ELF-1 (cell line): ENCODE data around the gene CKLF.
"Not testable (repeated sequence)": the region's sequence is repeated elsewhere in the genome, so short reads cannot be mapped to it uniquely, and the experiment has no call there.

Experiments
- DNase-seq: peaks from one replicate; pipeline ENCODE4 v3.0.0-alpha.2; 2016; ENCODE audit warnings: low read depth, low spot score

The CKLF gene

DNA sequence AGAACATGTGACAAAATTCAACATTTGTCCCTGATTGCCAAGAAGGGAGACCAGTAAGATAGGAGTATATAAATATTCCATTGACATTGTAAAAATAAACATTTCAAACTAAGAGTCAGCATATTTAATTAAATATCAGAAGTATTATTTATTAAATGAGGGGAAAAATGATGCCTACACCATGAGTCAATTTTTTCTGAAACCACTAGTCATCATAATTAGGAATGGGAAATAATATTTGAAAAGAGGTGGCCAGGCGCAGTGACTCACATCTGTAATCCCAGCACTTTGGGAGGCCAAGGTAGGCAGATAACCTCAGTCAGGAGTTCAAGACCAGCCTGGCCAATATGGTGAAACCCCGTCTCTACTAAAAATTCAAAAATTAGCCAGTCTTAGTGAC, 16.0 kb downstream of the CKLF start:
- DNase-seq, result no peak

DNA sequence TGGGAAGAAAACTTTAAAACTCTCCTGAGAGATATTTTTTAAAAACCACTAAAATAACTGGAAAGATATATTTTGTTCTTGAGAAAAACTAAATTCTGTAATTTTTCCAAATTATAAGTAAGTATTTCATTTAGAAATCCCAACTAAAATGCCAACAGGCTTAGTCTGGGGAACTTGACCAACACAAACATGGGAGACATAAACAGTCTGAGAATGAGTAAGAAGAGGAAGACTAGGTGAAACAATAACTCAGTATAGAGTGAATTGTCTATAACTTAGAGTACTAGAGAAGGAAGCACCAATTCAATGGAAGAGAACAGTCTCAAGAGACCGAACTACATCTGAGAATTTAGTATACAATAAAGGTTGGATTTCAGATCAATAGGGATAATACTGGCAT, 16.8 kb downstream of the CKLF start:
- DNase-seq, result no peak

DNA sequence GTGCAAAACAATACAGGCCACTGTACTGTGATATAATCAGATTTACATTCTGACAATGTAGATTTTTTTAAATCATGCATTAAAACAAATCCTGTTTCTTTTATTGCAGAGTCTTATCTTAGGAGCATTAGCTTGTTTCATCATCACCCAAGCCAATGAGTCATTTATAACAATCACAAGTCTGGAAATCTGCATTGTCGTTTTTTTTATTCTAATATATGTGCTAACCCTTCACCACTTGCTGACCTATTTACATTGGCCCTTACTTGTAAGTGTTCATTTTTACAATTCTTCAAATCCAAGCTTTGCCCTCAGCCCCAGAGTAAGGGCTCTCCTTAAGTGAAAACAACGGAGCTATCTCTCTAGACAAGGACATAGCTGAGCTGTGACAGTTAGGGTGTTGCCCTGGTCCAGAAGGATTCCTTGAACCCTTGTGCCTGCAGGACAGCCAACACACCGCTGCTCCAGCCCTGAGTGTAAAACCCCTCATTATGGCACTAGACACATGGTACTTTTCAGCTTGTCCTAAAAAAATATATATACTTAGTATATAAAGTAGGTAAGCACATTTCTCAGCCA, 17.5 kb downstream of the CKLF start:
- no peak for DNase-seq

DNA sequence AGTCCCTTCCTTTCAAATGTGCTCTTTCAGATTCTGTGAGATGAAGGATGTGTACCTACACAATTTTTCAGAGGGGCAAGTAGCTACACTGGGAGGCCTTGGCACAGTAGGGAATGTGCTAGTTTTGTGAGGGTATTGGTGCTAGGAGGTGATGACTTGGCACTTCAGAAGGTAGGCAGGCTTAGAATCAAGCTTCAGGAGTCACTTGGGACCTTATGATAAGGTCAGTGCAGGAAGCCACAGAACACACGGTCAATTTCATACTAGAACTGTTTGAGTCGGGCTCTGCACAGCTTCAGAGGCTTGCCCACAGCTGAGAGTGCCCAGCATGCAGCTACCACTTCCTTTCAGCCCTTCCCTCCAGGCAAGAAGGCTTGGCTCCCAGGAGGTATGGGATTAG, 20.0 kb downstream of the CKLF start:
- no peak for DNase-seq

DNA sequence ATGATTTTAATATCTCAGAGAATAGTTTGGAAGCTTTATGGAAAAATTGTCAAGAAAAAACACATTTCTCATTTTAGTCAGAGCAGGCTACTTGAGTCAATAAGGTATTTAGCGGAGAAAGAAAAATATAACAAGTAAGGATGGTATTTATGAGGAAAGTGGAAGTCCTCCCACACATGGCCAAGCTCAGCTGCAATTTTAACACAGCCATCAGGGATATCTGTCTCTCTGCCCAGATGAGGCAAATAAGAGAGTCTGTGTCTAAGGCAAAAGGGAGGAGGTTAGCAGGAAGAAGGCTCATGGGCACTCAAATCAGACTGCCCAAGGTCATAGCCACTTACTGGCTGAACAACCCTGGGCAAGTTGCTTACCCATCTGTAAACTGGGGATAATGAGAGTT, 21.7 kb downstream of the CKLF start:
- DNase-seq, result no peak

DNA sequence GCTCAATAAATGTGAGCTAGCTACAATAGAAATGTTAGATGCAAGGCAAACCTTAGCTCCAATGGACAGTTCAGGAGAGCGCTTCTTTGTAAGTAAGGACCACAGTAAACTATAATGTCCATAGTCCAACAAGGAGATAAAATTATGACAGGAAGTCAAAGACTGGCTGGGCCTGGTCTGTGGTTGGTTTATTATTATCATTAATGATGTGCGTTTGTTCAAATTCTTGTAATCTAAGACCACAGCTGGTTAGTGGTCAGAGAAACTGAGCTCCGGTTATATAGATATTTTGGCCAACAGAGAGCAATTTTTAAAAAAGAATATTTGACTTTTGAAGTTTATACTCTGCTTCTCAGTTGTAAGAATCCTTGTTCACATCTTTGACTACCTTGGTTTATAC, 22.2 kb downstream of the CKLF start:
- no peak for DNase-seq

DNA sequence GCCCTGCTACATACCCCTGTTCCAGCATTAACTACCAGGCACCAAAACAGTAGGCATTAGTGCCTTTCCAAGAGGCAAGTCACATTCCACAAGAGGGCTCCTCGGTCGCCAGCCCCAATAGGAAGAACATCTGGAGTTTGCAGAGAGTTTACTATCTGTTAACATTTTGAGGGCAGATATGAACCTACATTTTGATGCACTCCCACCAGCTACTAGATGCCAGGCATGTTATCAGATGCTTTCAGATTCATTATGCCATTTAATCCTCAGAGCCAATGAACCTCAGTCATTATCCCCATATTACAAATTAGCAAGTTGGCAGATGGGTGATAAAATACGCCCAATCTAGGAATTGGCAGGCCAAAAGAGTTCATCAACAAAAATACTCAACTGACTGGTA, 22.7 kb downstream of the CKLF start:
- no peak for DNase-seq

DNA sequence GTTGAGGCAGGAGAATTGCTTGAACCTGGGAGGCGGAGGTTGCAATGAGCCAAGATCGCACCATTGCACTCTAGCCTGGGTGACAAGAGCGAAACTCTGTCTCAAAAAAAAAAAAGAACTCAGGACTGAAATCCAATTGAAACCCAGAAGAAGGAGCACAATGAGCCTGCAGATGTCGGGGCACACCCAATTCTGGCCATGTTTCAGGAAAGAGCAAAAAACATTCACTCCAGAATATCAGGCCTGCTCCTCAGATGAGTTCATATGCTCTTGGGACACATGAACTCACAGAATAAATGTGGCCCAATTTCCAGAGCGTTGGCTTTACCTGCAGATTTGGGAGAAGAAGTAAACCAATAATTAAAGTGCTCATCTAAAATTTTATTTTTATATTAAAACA, 23.9 kb downstream of the CKLF start:
- no peak for DNase-seq

DNA sequence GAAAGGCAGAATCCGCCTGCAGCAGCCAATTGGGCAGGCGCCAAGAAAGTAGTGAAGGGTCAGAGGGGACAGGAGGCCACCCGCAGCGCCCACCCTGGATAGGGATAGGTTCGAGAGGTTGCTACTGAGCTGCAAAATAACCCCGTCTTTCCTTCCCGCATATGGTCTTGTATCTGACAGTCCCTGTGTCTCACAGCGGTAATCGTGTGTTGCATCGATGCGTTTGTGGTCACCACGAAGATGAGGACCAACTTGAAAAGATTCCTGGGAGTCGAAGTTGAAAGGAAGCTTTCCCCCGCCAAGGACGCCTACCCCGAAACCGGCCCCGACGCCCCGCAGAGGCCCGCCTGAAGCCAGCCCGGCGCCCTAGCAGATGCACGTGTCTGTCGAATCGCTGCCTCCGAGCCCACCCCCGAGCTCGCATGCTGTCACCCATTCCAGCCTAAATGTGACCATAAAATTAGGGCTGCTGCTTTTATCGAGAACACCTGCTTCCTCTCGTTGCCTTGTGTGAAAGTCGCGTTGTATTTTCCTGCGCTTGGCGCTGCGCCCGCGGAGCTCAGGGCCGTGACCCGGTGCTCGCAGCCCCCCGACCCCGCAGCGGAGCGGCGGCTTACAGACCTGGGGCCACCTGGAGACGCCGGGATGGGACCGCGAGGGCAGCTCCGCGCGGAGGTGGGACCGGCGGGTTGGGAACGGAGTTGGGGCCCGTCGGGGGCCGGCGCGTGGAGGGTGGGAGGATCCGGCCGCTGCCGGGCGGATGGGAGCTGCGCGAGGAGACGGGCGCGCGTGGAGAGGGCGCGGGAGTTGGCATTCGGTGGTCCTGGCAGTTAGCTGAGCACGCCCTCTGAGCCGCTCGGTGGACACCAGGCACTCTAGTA, 26.5 kb downstream of the CKLF start, which contains the start of gene CMTM2:
Gene CMTM2, plus strand, starts transcription at position 813 of the 881 bp plus-strand sequence. CDS start 145 bp downstream, outside the sequence.
- no peak for DNase-seq

DNA sequence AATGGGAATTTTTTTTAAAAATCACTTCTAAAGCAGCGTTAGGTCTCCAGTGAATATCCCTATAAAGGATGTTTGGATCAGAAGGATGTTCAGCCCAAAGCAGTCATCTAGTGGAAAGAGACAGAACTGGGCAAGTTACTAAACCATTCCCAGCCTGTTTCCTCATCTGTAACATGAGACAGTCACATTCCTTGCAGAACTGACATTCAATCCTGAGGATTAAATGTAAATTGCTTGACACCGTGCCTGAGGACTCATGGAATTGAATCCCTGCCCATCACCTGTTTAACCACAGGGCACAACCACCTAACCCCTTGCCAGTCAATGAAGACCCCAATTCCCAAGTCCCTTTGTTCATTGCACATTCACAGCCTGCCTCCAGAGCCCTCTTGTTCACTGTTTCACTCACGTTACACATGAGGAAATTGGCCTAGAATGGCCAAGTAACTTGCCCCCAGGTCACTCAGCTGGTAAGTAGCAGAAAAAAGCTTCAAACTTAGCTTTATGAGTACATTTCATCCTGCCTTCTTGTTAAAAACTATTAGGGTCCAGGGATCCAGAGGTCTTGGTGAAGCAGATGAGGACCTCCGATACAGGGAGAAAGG, 28.3 kb downstream of the CKLF start:
- DNase-seq, result peak; percentile 39

DNA sequence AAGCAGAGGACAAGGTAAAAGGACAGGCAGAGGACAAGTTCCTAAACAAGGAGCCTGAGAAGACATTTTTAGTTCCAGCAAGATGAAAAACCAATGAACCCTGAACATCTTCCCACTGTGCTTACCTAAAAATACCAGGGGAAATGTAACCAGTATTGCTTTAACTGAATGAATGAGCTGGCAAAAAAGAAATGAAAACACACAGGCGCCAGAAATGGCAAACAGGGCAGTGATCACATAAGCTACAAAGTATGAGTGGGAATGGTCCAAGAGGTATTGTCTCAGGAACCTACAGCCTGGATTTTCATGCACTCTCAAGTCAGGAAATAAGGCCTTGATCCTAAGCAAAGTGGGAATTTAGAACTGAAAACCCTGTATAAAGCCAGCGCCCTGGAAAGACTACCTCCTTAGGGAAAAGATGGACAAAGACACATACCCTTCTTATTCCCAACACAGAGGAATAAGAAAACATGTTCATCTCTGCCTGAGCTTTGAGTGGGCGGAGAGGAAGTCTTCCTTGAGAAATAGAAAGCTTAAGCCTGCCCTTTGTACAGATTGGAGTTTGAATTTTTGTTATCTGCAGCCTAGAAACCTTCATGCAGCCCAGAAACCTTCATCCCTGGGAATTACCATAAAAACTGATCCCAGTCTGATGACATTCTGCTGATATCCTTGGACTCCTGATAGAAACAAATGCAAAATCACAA, 29.0 kb downstream of the CKLF start:
- DNase-seq, result no peak

DNA sequence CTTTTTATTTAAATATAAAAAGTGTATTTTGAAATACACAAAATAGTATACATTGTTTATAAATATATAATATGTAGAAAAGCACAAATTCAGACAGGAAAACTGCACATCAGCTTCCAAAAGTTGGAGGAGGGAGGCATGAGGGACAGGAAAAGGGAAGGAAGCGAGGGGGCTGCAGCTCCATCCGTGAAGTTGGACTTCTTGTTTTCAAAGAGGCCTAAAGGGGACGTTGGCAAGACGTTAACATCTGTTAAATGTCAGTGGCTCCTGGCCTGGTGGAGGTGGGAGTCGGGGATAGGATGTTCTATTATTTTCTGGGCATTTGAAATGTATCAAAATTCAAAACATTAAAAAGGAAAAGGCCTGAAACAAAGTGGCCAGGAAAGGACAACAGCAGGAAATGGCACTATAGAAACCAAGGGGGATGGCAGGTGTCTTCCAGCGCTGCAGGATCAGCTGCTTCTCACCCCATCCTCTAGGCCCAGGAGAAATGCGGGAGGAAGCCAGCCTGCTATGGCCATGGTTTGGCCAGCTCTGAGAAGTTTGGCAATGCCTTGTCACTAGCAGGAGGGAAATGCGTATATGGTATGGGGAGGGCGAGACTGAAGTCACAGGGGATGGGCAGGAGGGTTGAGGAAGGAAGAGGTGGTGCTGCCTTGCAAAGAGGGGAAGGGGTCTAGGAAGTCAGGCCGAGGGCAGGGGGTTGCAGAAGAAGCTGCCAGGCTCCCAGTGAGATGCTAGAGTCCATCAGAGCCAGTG, 33.3 kb downstream of the CKLF start:
- no peak for DNase-seq

DNA sequence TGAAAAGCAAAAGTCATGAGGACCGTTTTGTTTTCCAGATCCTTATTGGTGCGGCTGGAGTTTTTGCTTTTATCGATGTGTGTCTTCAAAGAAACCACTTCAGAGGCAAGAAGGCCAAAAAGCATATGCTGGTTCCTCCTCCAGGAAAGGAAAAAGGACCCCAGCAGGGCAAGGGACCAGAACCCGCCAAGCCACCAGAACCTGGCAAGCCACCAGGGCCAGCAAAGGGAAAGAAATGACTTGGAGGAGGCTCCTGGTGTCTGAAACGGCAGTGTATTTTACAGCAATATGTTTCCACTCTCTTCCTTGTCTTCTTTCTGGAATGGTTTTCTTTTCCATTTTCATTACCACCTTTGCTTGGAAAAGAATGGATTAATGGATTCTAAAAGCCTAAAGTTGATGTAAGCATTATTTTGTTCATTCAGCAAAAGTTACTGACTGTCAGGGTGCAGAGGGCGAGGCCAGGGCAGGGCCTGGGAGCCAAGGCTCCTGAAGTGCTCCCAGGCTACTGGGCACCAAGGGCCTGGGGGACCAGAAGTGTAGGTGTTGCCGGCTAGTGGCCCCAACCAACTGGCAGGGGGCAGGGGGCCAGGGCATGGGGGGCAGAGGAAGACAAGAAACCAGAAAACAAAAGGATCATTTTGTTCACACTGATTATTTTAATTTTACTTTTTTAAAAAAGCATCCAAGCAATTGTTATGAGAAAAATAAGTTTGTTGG, 35.7 kb downstream of the CKLF start:
- no peak for DNase-seq

DNA sequence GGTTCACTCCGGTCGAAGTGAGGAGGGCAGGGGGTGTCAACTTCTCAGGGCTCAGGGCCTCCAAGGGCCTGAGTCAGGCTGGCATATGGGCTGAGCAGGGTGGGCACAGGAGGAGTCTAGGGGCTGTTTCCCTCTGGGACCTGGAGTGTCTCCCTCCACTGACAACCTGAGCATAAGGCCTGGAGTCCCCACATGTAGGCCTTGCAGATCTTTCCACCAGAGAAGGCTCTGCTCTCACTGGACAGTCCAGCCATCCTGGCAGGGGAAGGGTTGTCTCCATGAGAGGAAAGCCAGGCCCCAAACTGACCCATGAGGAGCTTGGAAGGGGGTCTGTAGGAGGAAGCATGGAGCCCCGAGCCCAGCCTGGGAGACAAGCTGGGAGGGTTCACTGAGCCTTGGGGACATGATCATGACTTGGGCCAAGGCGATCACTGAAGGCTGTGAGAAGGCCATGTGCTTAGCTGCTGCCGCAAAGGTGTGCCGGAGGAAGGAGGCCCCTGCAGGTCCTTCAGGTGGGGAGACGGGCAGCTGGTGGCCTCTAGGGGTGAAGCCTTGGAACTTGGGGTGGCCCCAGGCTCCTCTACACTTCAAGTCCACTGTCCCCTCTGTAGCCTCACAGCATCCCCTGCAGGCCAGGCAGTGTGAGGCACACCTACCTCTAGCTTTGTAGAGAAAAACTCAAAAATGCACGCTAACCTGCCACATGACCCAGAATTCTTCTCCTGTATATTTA, 36.8 kb downstream of the CKLF start:
- DNase-seq, result no peak

DNA sequence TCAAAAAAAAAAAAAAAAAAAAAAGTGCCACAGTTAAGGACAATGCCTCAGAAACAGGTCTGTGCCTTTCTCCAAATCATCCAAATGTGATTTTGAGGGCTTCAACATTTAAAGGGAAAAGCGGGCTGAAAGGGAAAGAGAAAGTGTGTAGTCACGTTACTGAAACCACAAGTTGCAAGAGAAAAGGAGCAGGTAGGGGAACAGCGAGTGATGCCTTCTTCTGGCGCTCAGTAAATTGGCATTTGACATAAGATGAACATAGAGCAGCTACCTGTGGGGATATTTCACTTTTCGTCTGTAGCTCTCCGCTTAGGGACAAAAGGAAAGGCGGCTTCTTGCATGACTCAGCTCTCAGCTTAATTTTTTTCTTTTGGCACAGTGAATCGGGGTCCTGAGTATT, 37.9 kb downstream of the CKLF start:
- no peak for DNase-seq

DNA sequence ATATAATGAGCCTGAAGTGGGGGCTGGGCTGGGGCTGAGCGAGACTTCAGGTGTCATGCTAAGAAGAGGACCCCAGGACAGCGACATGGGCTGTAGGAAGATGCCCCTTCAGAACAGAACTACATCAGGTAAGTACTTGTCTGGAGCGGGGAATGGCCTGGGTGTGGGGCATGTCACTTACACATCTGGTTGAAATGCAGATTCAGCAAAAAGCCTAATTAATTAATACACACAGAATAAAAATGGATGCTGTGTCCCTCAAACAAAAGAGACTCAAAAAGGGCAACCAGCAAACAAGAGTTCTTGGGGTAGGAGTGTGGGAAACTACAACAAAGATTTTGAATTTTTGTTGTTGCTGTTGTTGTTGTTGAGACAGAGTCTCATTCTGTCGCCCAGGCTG, 38.6 kb downstream of the CKLF start:
- no peak for DNase-seq

DNA sequence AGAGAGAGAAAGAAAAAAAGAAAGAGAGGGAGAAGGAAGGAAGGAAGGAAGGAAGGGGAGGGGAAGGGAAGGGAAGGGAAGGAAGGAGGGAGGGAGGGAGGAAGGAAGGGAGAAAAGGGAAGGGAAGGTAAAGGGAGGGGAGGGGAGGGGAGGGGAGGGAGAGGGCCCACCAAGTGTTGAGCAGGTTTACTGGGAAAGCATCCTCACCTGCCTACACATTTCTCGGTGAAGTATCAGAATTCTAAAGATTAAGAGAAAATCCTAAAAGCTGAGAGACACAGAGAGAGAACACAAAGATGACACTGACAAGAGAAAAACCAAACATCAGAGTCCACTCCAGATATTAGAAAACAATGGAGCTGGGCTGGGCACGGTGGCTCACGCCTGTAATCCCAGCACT, 39.9 kb downstream of the CKLF start:
- no peak for DNase-seq

DNA sequence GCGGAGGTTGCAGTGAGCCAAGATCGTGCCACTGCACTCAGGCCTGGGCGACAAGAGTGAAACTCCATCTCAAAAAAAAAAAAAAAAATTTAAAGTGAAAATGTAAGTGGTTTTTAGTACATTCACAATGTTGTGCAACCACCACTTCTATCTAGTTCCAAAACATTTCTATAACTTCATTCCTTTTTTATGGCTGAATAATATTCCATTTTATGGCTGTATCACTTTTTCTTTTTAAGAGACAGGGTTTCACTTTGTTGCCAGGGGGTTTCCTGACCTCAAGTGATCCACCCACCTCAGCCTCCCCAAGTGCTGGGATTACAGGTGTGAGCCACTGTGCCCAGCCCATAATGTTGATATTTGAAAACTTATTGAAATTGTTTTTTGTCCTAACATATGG, 40.4 kb downstream of the CKLF start:
- no peak for DNase-seq

DNA sequence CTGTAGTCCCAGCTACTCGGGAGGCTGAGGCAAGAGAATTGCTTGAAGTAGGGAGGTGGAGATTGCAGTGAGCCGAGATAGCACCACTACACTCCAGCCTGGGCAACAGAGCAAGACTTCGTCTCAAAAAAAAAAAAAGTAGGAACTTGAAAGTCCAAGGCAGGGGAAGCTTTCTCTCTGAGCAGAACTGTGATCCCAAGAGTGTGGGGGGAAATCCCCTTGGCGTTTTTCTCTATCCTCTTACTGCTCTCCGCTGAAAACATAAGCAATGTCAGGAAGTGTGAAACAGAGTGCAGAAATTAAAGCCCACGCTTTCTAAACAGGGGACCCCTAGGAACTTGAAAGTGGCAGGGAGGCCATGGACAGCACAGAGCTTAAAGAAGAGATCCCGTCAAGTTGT, 42.4 kb downstream of the CKLF start:
- no peak for DNase-seq

DNA sequence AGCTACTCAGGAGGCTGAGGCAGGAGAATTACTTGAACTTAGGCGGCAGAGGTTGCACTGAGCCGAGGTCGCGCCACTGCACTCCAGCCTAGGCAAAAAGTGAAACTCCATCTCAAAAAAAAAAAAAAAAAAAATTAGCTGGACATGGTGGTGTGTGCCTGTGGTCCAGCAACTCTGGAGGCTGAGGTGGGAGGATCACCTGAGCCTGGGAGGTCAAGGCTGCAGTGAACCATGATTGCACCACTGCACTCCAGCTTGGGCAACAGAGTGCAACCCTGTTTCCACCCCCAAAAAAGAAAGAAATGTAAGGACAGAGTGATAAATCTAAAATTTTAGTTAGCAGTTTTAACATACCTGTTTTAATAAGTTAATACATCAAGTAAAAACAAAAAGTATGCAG, 44.2 kb downstream of the CKLF start:
- DNase-seq, result not testable (repeated sequence)
